Measurements from ENCODE around the gene PDE1A. TPM values are rescaled to one million over a fixed set of nuclear protein-coding genes. Genes with fewer than 3 reads are reported as not detected.

The PDE1A gene
- total RNA-seq, 1 experiment from 2014 or later, result not detected

GRCh38 chr2:182208421-182208820 is 218.4 kb downstream of the PDE1A start:
- POLR2A ChIA-PET (ENCODE audit: unreplicated experiment), result no interaction called here
- H3K4me3 ChIP-seq (ENCODE audit: low read length), result no peak overlapping the region
- H3K9ac ChIP-seq (ENCODE audit: low read length), result no peak overlapping the region
- intact Hi-C loops (cut with micrococcal nuclease), result no loop called here
- ATAC-seq (no peak), DNase-seq (no peak)
- no peaks in the 10 kb centered on the region for H3K79me2 ChIP-seq (ENCODE audit: low read length)
- H3F3A ChIP-seq (ENCODE audit: low read length, unreplicated experiment), result no peaks in the 10 kb centered on the region
- no peaks in the 10 kb centered on the region for H4K20me1 ChIP-seq (ENCODE audit: low read length)
- no peaks in the 10 kb centered on the region for H3K9me3 ChIP-seq (ENCODE audit: low read length)
- CTCF ChIA-PET, result no interaction called here
- H3K4me2 ChIP-seq (ENCODE audit: low read length), result no peak overlapping the region
- no peaks in the 10 kb centered on the region for H3K4me1 ChIP-seq (ENCODE audit: insufficient read depth, low read length)
- no TSS peak for BruUV-seq (replicated peaks)
- no peak overlapping the region for H2AFZ ChIP-seq (ENCODE audit: low read length)
- H3K36me3 ChIP-seq (ENCODE audit: low read depth, low read length), result no peaks in the 10 kb centered on the region
- H3K27me3 ChIP-seq (ENCODE audit: low read length), result no peaks in the 10 kb centered on the region
- H3K9me2 ChIP-seq (replicated peaks; ENCODE audit: low read length), result no peaks in the 10 kb centered on the region
- H3K27ac ChIP-seq (ENCODE audit: low read length), result no peak overlapping the region
- no peak for TF ChIP-seq CTCF (conservative IDR thresholded peaks at IDR 0.05; ENCODE audit: low read depth, low read length)
- no peak for TF ChIP-seq EZH2 (IDR thresholded peaks at IDR 0.05; ENCODE audit: low read length, unreplicated experiment)
- no peak for TF ChIP-seq EZH2phosphoT487 (IDR thresholded peaks at IDR 0.05; ENCODE audit: borderline replicate concordance, low read length)

- Histone ChIP-seq H3K4me3 (ENCODE audit: low read length) (no peak overlapping the region), H3K27me3 (ENCODE audit: low read length) (no peaks in the 10 kb centered on the region), H3K79me2 (ENCODE audit: low read length) (no peaks in the 10 kb centered on the region), H2AFZ (ENCODE audit: low read length) (no peak overlapping the region), H3K4me2 (ENCODE audit: low read length) (no peak overlapping the region), H3K9ac (ENCODE audit: low read length) (no peak overlapping the region), H3K27ac (ENCODE audit: low read length) (no peak overlapping the region), H3K9me3 (ENCODE audit: low read length) (no peaks in the 10 kb centered on the region), H4K20me1 (ENCODE audit: low read length) (no peaks in the 10 kb centered on the region), H3K4me1 (ENCODE audit: insufficient read depth, low read length) (no peaks in the 10 kb centered on the region), H3K36me3 (ENCODE audit: low read depth, low read length) (no peaks in the 10 kb centered on the region), H3F3A (ENCODE audit: low read length, unreplicated experiment) (no peaks in the 10 kb centered on the region), H3K9me2 (replicated peaks; ENCODE audit: low read length) (no peaks in the 10 kb centered on the region)
- no TSS peak for BruUV-seq (replicated peaks)
- POLR2A ChIA-PET (ENCODE audit: unreplicated experiment), result no interaction called here
- intact Hi-C loops (cut with micrococcal nuclease), result no loop called here
- no peak for ATAC-seq
- TF ChIP-seq EZH2phosphoT487 (IDR thresholded peaks at IDR 0.05; ENCODE audit: borderline replicate concordance, low read length) (no peak), EZH2 (IDR thresholded peaks at IDR 0.05; ENCODE audit: low read length, unreplicated experiment) (no peak)
- no peak for DNase-seq
- CTCF ChIA-PET, result no interaction called here
Measured at GRCh38 chr2:182207049-182207746, 219.6 kb downstream of the PDE1A start.

GRCh38 chr2:182197529-182197928 is 229.3 kb downstream of the PDE1A start:
- ATAC-seq (no peak), DNase-seq (no peak)
- H3K4me3 ChIP-seq (ENCODE audit: low read length), result no peak overlapping the region
- no peak overlapping the region for H3K27ac ChIP-seq (ENCODE audit: low read length)
- no peaks in the 10 kb centered on the region for H3K36me3 ChIP-seq (ENCODE audit: low read depth, low read length)
- H3K4me2 ChIP-seq (ENCODE audit: low read length), result no peak overlapping the region
- H3K9me2 ChIP-seq (replicated peaks; ENCODE audit: low read length), result no peaks in the 10 kb centered on the region
- H3K9me3 ChIP-seq (ENCODE audit: low read length), result no peaks in the 10 kb centered on the region
- ChIA-PET CTCF (no interaction called here), POLR2A (ENCODE audit: unreplicated experiment) (interaction anchor here (0.7 kb wide), 1 partner anchor 1434 kb away, joined by 3 read pairs; no protein-coding TSS in a partner anchor)
- H2AFZ ChIP-seq (ENCODE audit: low read length), result no peak overlapping the region
- intact Hi-C loops (cut with micrococcal nuclease), result no loop called here
- no peaks in the 10 kb centered on the region for H4K20me1 ChIP-seq (ENCODE audit: low read length)
- no TSS peak for BruUV-seq (replicated peaks)
- H3F3A ChIP-seq (ENCODE audit: low read length, unreplicated experiment), result no peaks in the 10 kb centered on the region
- H3K9ac ChIP-seq (ENCODE audit: low read length), result no peak overlapping the region
- H3K79me2 ChIP-seq (ENCODE audit: low read length), result no peaks in the 10 kb centered on the region
- TF ChIP-seq EZH2phosphoT487 (IDR thresholded peaks at IDR 0.05; ENCODE audit: borderline replicate concordance, low read length), result no peak
- no peak for TF ChIP-seq CTCF (conservative IDR thresholded peaks at IDR 0.05; ENCODE audit: low read depth, low read length)
- no peaks in the 10 kb centered on the region for H3K4me1 ChIP-seq (ENCODE audit: insufficient read depth, low read length)
- H3K27me3 ChIP-seq (ENCODE audit: low read length), result no peaks in the 10 kb centered on the region

All from PC-3 (cell line).